Prostate gland (tissue), 2 donors: ENCODE results near the gene TCEANC.

ENCODE experiments used
- POLR2A ChIP-seq: fragments of 450-650 bp; IDR thresholded peaks from one replicate; pipeline ENCODE4 v1.6.1; 2016; ENCODE audit warnings: antibody characterized with exemption, mild to moderate bottlenecking
- POLR2AphosphoS5 ChIP-seq: sonication (generic); formaldehyde crosslinking; IDR thresholded peaks from one replicate; pipeline ENCODE4 v1.6.1; 2017; ENCODE audit warnings: antibody characterized with exemption
- TF ChIP-seq, protein P1 (sequence below), 4 experiments: fragments of 200-600 bp in 2 of 4; fragments of 450-650 bp in 2 of 4; sonication (generic) in 2 of 4; IDR thresholded peaks; 1 replicate in 3 of 4; 2 replicates in 1 of 4; pipeline ENCODE4 v1.5.1; 2016 to 2019; ENCODE audit warnings: antibody characterized with exemption in 4 of 4, mild to moderate bottlenecking in 2 of 4, moderate library complexity in 2 of 4

DNA sequence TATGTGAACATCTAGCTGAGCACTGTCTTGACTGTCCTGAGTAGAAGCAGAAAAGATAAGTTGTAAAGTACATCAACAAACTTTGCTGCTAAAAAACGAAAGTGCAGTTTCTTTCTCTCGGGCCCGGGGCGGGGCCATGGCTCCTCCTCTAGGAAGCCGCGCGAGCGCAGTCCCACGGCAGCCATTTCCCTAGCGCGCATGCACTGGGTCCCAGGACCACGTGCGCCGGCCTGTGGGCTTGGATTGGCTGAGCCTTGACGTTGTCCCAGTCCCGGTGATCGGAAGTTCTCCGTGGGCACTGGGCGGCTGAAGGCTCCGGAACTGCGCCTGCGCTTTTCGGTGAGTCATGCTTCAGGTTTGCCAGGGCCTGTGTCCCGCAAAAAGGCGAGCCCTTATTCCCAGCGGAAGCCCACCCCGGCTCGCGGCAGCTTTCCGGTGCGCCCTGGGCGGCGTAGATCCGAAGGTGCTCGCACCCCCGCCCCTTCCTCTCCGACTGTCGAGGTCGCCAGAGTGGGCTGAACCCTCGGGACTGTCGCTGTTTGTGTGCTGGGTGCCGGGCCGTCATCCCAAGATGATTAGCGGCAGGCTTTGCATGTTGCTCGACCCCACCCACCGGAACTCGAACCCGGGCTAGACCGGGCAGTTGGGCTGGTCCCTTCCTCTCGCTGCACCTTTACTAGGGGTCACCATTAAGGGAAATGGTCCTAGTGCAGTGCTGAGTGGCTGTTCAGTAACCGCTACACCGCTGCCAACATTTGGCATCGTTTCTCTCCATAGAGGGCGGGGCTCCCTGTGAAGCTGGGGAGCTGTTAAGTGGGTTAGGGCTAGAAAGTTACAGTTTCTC lies at the start of gene TCEANC:
- TF ChIP-seq POLR2A (peak; percentile 57), POLR2AphosphoS5 (peak; percentile 88)
- TF ChIP-seq, protein P1, sequence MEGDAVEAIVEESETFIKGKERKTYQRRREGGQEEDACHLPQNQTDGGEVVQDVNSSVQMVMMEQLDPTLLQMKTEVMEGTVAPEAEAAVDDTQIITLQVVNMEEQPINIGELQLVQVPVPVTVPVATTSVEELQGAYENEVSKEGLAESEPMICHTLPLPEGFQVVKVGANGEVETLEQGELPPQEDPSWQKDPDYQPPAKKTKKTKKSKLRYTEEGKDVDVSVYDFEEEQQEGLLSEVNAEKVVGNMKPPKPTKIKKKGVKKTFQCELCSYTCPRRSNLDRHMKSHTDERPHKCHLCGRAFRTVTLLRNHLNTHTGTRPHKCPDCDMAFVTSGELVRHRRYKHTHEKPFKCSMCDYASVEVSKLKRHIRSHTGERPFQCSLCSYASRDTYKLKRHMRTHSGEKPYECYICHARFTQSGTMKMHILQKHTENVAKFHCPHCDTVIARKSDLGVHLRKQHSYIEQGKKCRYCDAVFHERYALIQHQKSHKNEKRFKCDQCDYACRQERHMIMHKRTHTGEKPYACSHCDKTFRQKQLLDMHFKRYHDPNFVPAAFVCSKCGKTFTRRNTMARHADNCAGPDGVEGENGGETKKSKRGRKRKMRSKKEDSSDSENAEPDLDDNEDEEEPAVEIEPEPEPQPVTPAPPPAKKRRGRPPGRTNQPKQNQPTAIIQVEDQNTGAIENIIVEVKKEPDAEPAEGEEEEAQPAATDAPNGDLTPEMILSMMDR (IDR thresholded peaks at IDR 0.05) = no peak
